Measurements from ENCODE around the gene SMCO4. TPM values are rescaled to one million over a fixed set of nuclear protein-coding genes. Genes with fewer than 3 reads are reported as not detected.

The SMCO4 gene
- total RNA-seq, 2 donors from 2014 or later, result 9.7 to 80.1 TPM

DNA sequence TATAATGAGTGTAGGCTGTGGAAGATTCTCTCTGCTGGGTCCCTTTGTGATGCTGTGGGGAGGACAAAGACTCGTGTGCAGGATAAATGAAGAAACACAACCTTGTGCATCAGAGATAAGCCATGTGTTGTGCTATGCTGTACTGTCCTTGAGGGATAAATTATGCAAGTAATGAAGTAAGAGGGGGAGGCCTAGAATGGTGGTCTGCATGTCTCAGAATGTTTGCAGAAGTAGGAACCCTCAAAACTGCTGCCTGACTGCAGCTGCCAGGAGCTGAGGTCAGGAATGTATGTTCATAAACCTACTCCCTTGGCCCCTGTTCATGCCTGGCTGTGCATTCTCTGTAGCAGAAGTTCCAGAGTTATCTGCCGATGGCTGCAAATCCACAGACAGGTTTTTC is 4.6 kb upstream of the SMCO4 start:
- H3K27ac ChIP-seq, result no peak overlapping the region
- ATAC-seq (ENCODE audit: insufficient number of reproducible peaks, low FRiP score, low read depth) (no peak), DNase-seq (ENCODE audit: low spot score) (no peak)
- H3K9me3 ChIP-seq, result no peaks in the 10 kb centered on the region
- no peaks in the 10 kb centered on the region for H3K36me3 ChIP-seq
- H3K4me3 ChIP-seq, result no peak overlapping the region
- TF ChIP-seq, protein P1, sequence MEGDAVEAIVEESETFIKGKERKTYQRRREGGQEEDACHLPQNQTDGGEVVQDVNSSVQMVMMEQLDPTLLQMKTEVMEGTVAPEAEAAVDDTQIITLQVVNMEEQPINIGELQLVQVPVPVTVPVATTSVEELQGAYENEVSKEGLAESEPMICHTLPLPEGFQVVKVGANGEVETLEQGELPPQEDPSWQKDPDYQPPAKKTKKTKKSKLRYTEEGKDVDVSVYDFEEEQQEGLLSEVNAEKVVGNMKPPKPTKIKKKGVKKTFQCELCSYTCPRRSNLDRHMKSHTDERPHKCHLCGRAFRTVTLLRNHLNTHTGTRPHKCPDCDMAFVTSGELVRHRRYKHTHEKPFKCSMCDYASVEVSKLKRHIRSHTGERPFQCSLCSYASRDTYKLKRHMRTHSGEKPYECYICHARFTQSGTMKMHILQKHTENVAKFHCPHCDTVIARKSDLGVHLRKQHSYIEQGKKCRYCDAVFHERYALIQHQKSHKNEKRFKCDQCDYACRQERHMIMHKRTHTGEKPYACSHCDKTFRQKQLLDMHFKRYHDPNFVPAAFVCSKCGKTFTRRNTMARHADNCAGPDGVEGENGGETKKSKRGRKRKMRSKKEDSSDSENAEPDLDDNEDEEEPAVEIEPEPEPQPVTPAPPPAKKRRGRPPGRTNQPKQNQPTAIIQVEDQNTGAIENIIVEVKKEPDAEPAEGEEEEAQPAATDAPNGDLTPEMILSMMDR (IDR thresholded peaks at IDR 0.05), result no peak
- no peaks in the 10 kb centered on the region for H3K27me3 ChIP-seq (replicated peaks; ENCODE audit: insufficient read depth)
- H3K4me1 ChIP-seq (ENCODE audit: control insufficient read depth in 1 of 2, low read depth in 2 of 2), result no peaks in the 10 kb centered on the region

DNA sequence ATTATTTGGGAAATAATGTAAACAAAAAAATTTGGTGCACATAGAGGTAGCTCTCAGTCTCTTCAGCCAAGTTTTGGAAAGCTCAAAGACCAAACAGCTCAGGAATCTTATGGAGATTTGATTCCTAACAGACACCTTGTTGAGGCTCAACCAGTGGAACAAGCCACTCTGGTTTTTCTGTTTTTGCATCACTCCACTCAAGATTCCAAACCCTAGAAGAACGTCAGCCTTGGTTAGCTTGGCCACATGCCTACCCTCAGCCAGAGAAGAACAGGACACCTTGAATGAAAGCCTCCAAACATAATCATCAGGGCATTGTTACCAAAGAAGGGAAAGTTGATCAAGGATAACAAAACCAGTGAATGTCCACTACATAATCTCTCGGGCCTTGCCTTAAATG is 3.8 kb upstream of the SMCO4 start:
- H3K4me3 ChIP-seq, result no peak overlapping the region
- DNase-seq (ENCODE audit: low spot score) (no peak), ATAC-seq (ENCODE audit: insufficient number of reproducible peaks, low FRiP score, low read depth) (no peak)
- no peaks in the 10 kb centered on the region for H3K36me3 ChIP-seq
- H3K27me3 ChIP-seq (replicated peaks; ENCODE audit: insufficient read depth), result no peaks in the 10 kb centered on the region
- TF ChIP-seq, protein P1 (IDR thresholded peaks at IDR 0.05), result no peak
- no peaks in the 10 kb centered on the region for H3K9me3 ChIP-seq
- no peak overlapping the region for H3K27ac ChIP-seq
- H3K4me1 ChIP-seq (ENCODE audit: control insufficient read depth in 1 of 2, low read depth in 2 of 2), result peaks cover 0 to 4% of the 10 kb centered on the region in 2 donors

DNA sequence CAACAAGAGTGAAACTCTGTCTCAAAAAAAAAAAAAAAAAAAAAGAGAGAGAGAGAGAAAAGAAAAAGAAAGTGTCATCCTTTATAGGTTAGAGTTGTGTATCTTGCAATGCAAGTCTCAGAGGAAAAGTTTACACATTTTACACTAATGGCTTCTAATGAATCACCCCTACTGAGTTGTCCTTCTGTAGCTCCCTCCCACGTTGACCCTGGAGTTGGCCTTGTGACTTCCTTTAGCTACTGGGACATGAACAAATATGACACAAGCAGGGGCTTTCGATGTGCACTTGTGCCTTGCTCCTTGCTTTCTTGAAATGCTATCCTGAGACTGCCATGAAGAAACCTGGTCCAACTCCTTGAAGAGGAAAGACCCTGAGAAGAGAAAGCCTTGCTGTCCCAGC is 2.4 kb upstream of the SMCO4 start:
- H3K4me1 ChIP-seq (ENCODE audit: control insufficient read depth in 1 of 2, low read depth in 2 of 2), result peaks cover 5 to 19% of the 10 kb centered on the region in 2 donors
- TF ChIP-seq, protein P1 (IDR thresholded peaks at IDR 0.05), result no peak
- no peaks in the 10 kb centered on the region for H3K9me3 ChIP-seq
- H3K36me3 ChIP-seq, result no peaks in the 10 kb centered on the region
- no peak overlapping the region for H3K4me3 ChIP-seq
- no peaks in the 10 kb centered on the region for H3K27me3 ChIP-seq (replicated peaks; ENCODE audit: insufficient read depth)
- DNase-seq (ENCODE audit: low spot score) (no peak), ATAC-seq (ENCODE audit: insufficient number of reproducible peaks, low FRiP score, low read depth) (no peak)
- no peak overlapping the region for H3K27ac ChIP-seq

DNA sequence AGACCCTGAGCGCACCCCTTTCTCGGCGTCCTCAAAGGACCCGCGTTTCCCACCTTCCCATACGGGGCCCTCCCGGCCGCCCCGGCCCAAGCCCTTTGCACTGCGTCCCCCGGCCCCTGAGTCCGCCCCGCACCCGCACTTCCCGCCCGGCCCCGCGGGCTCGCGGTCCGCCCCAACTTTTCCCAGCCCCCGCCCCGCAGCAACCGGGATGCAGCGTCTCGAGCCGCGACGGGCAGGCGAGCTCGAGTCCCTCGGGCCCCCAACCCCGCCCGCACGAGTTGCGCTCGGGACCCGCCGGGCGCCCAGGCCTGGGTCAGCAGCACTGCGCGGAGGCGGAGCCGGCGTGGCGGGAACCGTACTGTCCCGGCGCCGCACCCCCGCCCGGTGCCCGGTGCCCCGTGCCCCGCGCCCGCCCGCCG is 371 bp downstream of the SMCO4 start:
- no peaks in the 10 kb centered on the region for H3K9me3 ChIP-seq
- DNase-seq (ENCODE audit: low spot score) (no peak), ATAC-seq (ENCODE audit: insufficient number of reproducible peaks, low FRiP score, low read depth) (peak; percentile 22)
- H3K27ac ChIP-seq, result peak overlapping the region; percentile 92
- no peaks in the 10 kb centered on the region for H3K27me3 ChIP-seq (replicated peaks; ENCODE audit: insufficient read depth)
- peak overlapping the region; percentile 89 for H3K4me3 ChIP-seq
- H3K36me3 ChIP-seq, result no peaks in the 10 kb centered on the region
- peaks cover 11 to 39% of the 10 kb centered on the region in 2 donors for H3K4me1 ChIP-seq (ENCODE audit: control insufficient read depth in 1 of 2, low read depth in 2 of 2)
- TF ChIP-seq, protein P1 (IDR thresholded peaks at IDR 0.05), result no peak

DNA sequence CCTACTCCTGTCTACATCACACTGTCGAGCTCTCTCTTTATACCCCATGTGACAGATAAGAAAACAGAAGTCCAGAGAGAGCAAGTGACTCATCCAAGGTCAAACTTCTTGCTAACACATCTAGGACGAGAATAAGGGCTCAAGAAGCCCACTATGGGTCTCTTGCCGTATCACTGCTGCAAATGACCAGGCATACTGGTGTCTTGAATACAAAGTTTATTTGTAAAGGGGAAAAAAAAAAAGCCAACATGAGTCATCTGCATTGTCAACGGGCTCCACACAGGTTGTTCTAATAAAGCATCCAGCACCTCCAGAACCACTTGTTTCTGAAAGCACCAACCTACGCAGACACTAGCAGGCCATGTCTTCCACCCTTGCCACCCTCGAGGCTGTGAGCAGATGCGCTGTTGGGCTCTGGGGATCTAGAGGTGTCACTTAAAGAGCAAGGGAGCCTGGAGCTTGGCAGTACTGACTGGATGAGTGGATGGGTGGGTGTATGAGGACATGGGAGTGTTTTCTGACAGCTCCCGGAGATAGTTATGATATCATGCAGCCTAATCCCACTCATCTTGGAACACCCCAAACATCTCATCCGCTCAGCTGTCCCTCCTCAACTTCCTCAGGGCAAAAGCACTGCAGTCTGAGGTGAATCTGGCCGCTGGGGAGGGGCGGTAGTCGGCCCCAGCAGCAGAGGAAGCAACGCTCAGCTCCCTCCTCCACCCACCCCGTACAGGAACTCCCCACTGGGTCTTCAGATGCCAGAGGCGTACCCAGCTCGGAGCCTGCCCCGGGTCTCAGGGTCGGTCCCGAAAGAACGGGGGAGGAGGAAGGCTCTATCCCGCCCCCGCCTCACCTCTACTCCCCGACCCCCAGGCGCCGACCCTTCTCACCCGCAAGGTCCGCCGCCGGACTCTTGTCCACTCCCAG is 1.0 kb downstream of the SMCO4 start:
- TF ChIP-seq, protein P1 (IDR thresholded peaks at IDR 0.05), result no peak
- Histone ChIP-seq H3K9me3 (no peaks in the 10 kb centered on the region), H3K27ac (peak overlapping the region; percentile 92), H3K4me1 (ENCODE audit: control insufficient read depth in 1 of 2, low read depth in 2 of 2) (peaks cover 12 to 46% of the 10 kb centered on the region in 2 donors), H3K4me3 (peak overlapping the region; percentile 89), H3K36me3 (no peaks in the 10 kb centered on the region), H3K27me3 (replicated peaks; ENCODE audit: insufficient read depth) (no peaks in the 10 kb centered on the region)
- DNase-seq (ENCODE audit: low spot score) (no peak), ATAC-seq (ENCODE audit: insufficient number of reproducible peaks, low FRiP score, low read depth) (no peak)

Measured in thoracic aorta (tissue), 2 donors.